ENCODE measurements around the gene C17orf113. TPM values are rescaled to one million over a fixed set of nuclear protein-coding genes. Genes with fewer than 3 reads are reported as not detected.

Gene C17orf113
- total RNA-seq = 1 to 10 TPM in 1 of 2 donors, under 1 TPM in 1; 0.84 to 1.2 TPM

GRCh38 chr17:42050393-42051012 is at the start of gene C17orf113:
Gene C17orf113 (minus strand): TSS chr17:42050601. CDS start chr17:42043376, 7,225 bp downstream.
- peak within 1 kb of the TSS; percentile 57 to 77 for H3K9ac ChIP-seq (ENCODE audit: low read depth in 2 of 2, low read length in 2 of 2)
- peak within 1 kb of the TSS; percentile 80 for H3K4me3 ChIP-seq
- peak; percentile 59 for DNase-seq
- H3K9me3 ChIP-seq = no peaks in the 10 kb centered on the region
- intact Hi-C loops (cut with DNase I) = no loop called here
- no peaks in the 10 kb centered on the region for H3K36me3 ChIP-seq
- H3K27ac ChIP-seq = no peak within 1 kb of the TSS
- peaks cover 3% of the 10 kb centered on the region for H3K4me1 ChIP-seq
- H3K27me3 ChIP-seq = no peaks in the 10 kb centered on the region
- no peak for TF ChIP-seq CTCF (IDR thresholded peaks at IDR 0.05)

GRCh38 chr17:42098730-42099399 is 48.5 kb upstream of the C17orf113 start:
- Histone ChIP-seq H3K4me3 (no peak overlapping the region), H3K27me3 (peaks cover 18% of the 10 kb centered on the region), H3K4me1 (no peaks in the 10 kb centered on the region), H3K9me3 (no peaks in the 10 kb centered on the region), H3K9ac (ENCODE audit: low read depth in 2 of 2, low read length in 2 of 2) (no peak overlapping the region), H3K27ac (no peak overlapping the region), H3K36me3 (no peaks in the 10 kb centered on the region)
- no peak for DNase-seq
- intact Hi-C loops (cut with DNase I) = no loop called here
- TF ChIP-seq CTCF (IDR thresholded peaks at IDR 0.05) = no peak

GRCh38 chr17:42097691-42098631 is 47.6 kb upstream of the C17orf113 start, which contains the start of gene ZNF385C:
Gene ZNF385C (minus strand): TSS chr17:42098473. CDS start chr17:42063056, 35,417 bp downstream.
- Histone ChIP-seq H3K36me3 (no peaks in the 10 kb centered on the region), H3K4me1 (no peaks in the 10 kb centered on the region), H3K27me3 (peaks cover 18% of the 10 kb centered on the region), H3K9ac (ENCODE audit: low read depth in 2 of 2, low read length in 2 of 2) (no peak within 1 kb of the TSS), H3K9me3 (no peaks in the 10 kb centered on the region), H3K4me3 (no peak within 1 kb of the TSS), H3K27ac (no peak within 1 kb of the TSS)
- intact Hi-C loops (cut with DNase I) = no loop called here
- TF ChIP-seq CTCF (IDR thresholded peaks at IDR 0.05) = no peak
- no peak for DNase-seq

GRCh38 chr17:42096360-42097111 is 46.1 kb upstream of the C17orf113 start:
- TF ChIP-seq CTCF (IDR thresholded peaks at IDR 0.05) = no peak
- Histone ChIP-seq H3K36me3 (no peaks in the 10 kb centered on the region), H3K9me3 (no peaks in the 10 kb centered on the region), H3K27me3 (peaks cover 18% of the 10 kb centered on the region), H3K4me1 (no peaks in the 10 kb centered on the region), H3K9ac (ENCODE audit: low read depth in 2 of 2, low read length in 2 of 2) (no peak overlapping the region), H3K4me3 (no peak overlapping the region), H3K27ac (no peak overlapping the region)
- intact Hi-C loops (cut with DNase I) = no loop called here
- no peak for DNase-seq

All from colonic mucosa (tissue), 4 donors.